Measurements from ENCODE around the gene MFF. TPM values are rescaled to one million over a fixed set of nuclear protein-coding genes. Genes with fewer than 3 reads are reported as not detected.
"Not testable (repeated sequence)": the region's sequence is repeated elsewhere in the genome, so short reads cannot be mapped to it uniquely, and the experiment has no call there.

MFF gene
- polyA plus RNA-seq, 1 donor = 68.1 TPM

GRCh38 chr2:227335713-227336112 lies 10.7 kb downstream of the MFF start:
- no peak for DNase-seq (ENCODE audit: low read depth)

- DNase-seq (ENCODE audit: low read depth) = no peak
Observed at GRCh38 chr2:227337442-227337841, 12.4 kb downstream of the MFF start.

GRCh38 chr2:227339098-227339599 lies 14.1 kb downstream of the MFF start:
- DNase-seq (ENCODE audit: low read depth) = no peak

GRCh38 chr2:227340106-227340505 lies 15.1 kb downstream of the MFF start:
- no peak for DNase-seq (ENCODE audit: low read depth)

DNA sequence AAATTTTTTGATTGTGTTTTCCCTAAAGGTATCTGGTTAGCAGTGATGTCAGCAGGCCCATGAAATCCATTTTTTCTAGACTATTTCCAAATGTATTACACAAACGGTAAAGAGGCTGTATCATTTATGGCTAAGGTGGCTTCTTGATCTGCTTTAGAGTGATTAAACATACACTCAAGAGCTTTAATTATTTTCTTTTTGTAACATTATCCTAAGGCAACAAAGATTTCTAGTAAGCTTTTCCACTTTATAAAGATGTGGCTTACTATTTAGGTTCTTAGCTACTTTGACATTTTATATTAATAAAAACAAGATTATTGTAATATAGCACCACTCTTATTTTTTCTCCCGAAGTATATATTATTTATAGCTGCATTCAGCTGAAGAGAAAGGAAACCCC lies 16.5 kb downstream of the MFF start:
- no peak for DNase-seq (ENCODE audit: low read depth)

DNA sequence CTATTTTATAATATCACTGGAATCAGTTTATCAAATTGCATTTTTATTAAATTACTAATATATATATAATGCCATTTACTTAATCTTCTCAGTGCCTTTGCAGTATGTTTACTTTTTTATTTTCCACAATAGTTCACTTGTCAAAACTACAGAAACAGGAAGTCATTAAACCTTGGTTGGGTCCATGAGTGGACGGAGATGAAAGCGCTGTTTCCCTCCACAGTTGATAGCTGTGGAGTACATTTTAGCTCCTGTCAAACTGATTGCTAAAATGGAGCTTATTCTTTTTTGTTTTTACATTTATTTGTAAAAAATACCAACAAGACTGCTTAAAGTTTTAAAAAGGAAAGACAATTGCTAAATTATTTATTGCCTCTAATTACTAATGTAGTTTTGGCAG lies 19.2 kb downstream of the MFF start:
- DNase-seq (ENCODE audit: low read depth) = no peak

- DNase-seq (ENCODE audit: low read depth) = no peak
Observed at GRCh38 chr2:227347117-227347516, 22.1 kb downstream of the MFF start.

DNA sequence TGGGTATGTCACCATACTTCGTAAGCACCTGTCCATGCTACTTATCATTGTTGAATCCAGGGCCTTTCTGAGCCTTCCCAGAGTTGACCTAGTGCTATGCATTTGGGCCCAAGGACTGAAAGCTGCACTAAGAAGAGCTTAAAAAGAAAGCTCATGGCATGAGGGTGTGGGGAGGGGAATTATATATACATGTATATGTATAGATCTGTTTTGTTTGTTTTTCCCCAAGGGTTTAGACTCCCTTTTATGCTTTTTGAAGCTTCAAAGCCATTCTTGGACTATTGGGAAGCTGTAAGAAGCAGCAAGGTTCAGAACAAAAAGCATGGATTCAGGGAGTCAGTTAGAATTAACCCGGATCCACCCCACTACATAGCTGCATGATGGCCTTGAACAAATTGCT lies 23.3 kb downstream of the MFF start:
- DNase-seq (ENCODE audit: low read depth) = no peak

- no peak for DNase-seq (ENCODE audit: low read depth)
Observed at GRCh38 chr2:227349989-227350612, 25.1 kb downstream of the MFF start.

DNA sequence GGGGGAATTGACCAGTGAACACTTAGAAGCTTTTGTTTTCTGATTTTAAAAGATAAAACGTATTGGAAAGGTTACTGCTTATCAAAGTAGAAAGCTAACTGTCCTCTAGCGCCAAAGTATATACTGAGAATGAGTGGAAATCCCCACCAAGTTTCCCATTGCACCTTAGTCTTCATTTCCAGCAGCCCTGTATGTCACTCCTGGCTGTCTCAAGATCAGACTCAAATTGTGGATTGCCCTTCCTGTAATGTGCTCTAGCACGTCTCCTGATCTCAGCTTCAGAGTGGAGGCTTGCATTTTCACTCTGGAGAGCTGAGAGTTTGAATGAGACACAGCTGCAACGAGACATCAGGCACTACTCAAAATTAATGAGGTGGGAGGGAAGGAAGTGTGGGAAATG lies 26.6 kb downstream of the MFF start:
- DNase-seq (ENCODE audit: low read depth) = no peak

GRCh38 chr2:227360351-227360750 lies 35.3 kb downstream of the MFF start:
- DNase-seq (ENCODE audit: low read depth) = no peak

- no peak for DNase-seq (ENCODE audit: low read depth)
Observed at GRCh38 chr2:227363756-227364155, 38.7 kb downstream of the MFF start.

DNA sequence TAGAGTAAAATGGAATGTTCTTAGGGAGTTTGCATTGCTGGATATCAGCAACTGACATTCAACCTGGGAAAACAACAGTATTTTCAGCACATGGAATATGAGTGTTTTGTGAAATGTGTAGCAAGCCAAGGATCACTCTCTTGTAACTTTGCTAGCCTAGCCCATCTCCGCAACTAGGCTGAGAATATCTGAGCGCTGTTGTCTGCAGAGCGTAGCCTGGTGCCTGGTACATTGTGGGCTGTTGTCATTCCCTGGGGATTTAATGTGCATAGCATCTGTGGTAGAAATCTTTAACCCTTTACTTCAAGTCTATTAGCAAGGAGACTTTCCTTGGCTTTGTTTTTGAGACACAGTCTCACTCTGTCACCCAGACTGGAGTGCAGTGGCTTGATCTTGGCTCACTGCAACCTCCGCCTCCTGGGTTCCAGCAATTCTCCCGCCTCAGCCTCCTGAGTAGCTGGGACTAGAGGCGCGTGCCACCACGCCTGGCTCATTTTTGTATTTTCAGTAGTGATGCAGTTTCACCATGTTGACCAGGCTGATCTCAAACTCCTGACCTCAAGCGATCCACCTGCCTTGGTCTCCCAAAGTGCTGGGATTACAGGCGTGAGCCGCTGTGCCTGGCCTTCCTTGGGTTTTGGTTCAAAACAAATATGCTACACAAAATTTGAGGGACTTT lies 39.7 kb downstream of the MFF start:
- DNase-seq (ENCODE audit: low read depth) = not testable (repeated sequence)

DNA sequence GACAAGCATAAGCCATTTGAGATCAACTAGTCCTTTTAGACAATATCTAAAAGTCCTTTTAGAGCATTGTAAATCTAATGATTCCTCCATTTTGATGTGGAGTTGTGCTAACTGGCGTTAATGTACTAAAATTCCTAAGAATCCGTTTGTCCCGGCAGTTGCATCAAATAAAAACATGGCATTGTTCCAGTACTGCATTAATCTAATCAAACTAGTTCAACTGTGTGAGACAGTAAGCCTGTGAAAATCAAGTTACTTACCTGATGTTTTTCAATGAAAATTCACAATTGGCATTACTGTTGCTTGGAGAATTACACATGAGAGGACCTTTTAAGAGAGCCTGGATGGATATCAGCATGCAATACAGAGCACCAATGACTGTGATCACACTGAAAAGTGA lies 40.8 kb downstream of the MFF start:
- no peak for DNase-seq (ENCODE audit: low read depth)

DNA sequence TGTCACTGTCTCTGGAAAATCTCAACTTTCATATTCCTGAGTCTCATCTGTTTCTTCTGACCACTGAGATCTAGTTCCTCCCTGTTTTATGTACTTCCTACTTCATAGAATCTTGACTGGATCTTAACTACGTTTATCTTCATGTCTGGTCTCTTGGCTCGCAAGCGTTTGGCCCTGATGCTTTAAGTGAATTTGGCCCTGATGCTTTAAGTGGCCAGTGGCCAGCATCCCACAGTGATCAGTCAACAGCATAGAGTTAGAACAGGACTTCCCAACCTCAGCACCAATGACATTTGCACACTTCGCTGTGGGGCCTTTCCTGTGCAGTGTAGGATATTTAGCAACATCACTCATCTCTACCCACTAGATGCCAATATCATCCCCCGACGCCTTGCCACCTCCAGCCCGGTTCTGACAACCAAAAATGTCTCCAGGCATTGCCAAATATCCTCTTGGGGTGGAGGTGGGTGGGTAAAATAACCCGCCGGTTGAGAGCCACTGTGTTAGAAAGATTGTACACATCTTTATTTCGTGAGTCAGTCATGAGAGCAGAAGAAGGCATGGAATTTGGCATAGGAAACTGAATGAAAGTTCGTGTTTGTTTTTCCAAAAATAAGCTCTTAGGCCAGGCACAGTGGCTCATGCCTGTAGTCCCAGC lies 41.8 kb downstream of the MFF start:
- no peak for DNase-seq (ENCODE audit: low read depth)

DNA sequence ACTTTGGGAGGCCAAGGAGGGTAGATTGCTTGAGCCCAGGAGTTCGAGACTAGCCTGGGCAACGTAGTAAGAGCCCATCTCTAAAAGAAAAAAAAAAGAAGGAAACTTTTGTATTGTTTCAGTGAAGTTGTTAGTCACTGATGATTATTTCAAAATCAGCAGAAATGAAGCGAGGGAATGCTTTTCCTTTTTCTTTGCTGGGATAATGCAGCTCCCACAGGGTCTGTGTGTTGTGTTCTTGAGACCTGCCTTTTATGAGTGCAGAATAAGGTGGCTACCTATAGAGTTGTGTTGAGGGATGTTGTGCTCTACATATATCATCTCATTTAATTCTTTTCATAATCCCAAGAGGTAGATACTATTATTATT lies 42.4 kb downstream of the MFF start:
- DNase-seq (ENCODE audit: low read depth) = no peak

DNA sequence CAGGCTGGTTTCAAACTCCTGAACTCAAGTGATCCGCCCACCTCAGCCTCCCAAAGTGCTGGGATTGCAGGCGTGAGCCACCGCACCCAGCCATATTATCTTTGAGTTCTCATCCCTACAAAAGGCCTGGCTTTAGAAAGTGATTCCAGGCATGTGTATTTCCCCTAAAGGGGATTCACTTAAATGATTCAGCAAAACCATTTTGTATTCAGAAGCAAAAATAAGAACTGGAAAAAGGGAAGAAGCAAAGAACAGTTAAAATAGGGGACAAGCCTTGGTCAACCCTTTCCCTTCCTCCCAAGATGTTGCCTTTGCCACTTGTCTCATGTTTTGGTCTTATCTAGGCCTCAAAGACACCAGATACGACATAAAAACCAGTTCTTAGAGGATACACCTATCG lies 43.5 kb downstream of the MFF start:
- no peak for DNase-seq (ENCODE audit: low read depth)

- DNase-seq (ENCODE audit: low read depth) = no peak
Observed at GRCh38 chr2:227370092-227370491, 45.0 kb downstream of the MFF start.

DNA sequence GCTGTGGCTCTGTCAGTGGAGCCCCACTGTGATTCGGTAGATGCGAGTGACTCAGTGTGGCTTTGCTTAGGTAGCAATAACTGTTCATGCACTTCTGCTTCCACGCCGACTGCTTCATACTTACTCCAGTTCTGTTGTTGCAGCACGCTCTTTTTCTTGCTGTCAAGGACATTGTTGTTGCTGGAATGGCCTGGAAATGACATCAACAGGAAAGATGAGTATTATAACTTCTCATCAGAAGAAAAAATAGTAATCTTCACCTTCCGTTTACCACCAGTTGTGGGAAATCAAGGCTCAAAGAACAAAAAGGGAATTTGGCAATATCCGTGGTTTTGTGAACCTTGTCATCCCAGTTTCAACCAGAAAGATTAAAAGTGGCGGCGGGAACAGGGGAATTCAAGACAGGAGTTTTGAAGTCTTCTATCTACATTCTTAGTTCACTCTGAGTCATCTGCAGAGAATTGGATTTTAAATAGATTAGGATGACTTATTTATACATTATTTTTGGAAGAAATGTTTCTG lies 45.8 kb downstream of the MFF start:
- peak; percentile 17 for DNase-seq (ENCODE audit: low read depth)

DNA sequence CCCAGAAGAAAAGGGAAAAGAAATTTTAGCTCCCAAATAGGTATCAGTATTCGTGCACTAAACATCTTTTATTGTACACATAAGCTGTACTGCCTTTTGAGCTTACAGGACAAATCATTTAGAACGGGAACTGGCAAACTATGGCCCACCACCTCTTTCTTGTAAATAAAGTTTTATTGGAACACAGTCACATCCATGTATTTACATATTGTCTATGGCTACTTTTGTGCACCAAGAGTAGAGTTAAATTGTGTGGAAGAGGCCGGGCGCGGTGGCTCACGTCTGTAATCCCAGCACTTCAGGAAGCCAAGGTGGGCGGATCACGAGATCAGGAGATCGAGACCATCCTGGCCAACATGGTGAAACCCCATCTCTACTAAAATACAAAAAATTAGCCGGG lies 48.3 kb downstream of the MFF start:
- DNase-seq (ENCODE audit: low read depth) = no peak

GRCh38 chr2:227374158-227374557 lies 49.1 kb downstream of the MFF start:
- no peak for DNase-seq (ENCODE audit: low read depth)

DNA sequence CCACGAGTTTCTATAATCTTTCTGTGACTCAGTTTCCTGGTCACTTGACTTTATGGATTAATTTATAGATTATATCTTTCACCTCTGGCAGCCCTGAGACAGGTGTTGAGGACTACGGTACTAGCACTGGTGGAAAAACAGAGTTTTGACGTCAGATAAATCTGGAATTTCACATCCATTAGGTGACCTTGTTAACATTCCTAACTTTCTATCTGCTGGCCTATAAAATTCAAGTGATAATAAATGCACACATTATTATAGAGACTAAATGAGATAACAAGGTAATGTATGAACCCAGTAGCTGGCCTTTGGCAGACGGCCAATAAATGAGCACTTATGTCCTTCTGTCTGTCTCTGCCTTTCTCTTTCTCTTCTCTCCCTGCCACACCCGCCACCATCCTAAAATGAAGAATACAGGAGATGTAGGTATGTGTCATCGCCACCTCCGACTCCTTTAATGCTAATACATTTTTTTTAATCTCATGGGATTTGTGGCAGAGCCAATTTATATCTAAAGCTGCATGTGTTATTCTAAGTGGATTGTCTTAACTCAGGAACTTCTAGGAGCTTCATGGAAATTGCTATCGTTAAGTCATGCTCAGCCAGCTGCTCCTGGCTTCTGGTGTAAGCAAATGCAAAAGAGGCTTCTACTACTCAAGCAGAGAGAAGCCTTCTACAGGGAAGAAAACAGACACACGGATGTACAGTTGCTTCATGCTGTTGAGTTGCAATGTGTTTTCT lies 51.8 kb downstream of the MFF start:
- DNase-seq (ENCODE audit: low read depth) = no peak

All from forelimb muscle (tissue), 1 donor.